H9 (cell line): Measurements from ENCODE around the gene DNAI1. TPM values are rescaled to one million over a fixed set of nuclear protein-coding genes. Genes with fewer than 3 reads are reported as not detected.

ENCODE experiments used
- DNase-seq: peaks from one replicate; pipeline ENCODE4 v3.0.0-alpha.2; 2017
- H2AFZ ChIP-seq: one replicate; pipeline ENCODE4 v1.6.1; 2013; ENCODE audit warnings: mild to moderate bottlenecking, low read length, control low read depth, moderate library complexity
- H2AK5ac ChIP-seq: 2 replicates; pipeline ENCODE4 v1.6.1; 2013; ENCODE audit warnings: low read length, control low read depth, mixed read lengths; ENCODE audit not compliant: insufficient read length
- H2BK120ac ChIP-seq: one replicate; pipeline ENCODE4 v1.6.1; 2013; ENCODE audit warnings: low read depth, mild to moderate bottlenecking, low read length, control low read depth, inconsistent platforms; ENCODE audit not compliant: poor library complexity, severe bottlenecking
- H2BK12ac ChIP-seq: 2 replicates; pipeline ENCODE4 v1.6.1; 2013; ENCODE audit warnings: low read length, control low read depth, mixed read lengths, low read depth; ENCODE audit not compliant: insufficient read length
- H2BK15ac ChIP-seq: 2 replicates; pipeline ENCODE4 v1.6.1; 2013; ENCODE audit warnings: low read depth, low read length, control low read depth
- H2BK20ac ChIP-seq: one replicate; pipeline ENCODE4 v1.6.1; 2013; ENCODE audit warnings: low read depth, mild to moderate bottlenecking, low read length, control low read depth, inconsistent platforms; ENCODE audit not compliant: poor library complexity, severe bottlenecking
- H2BK5ac ChIP-seq: 2 replicates; pipeline ENCODE4 v1.6.1; 2013; ENCODE audit warnings: low read length, control low read depth, mixed read lengths; ENCODE audit not compliant: insufficient read length
- H3K14ac ChIP-seq: 2 replicates; pipeline ENCODE4 v1.6.1; 2013; ENCODE audit warnings: low read length, control low read depth; ENCODE audit not compliant: insufficient read depth
- H3K18ac ChIP-seq: 2 replicates; pipeline ENCODE4 v1.6.1; 2013; ENCODE audit warnings: low read depth, mild to moderate bottlenecking, mixed read lengths, low read length, control low read depth; ENCODE audit not compliant: insufficient read length
- H3K23ac ChIP-seq: 2 replicates; pipeline ENCODE4 v1.6.1; 2013; ENCODE audit warnings: low read length, control low read depth, mixed read lengths, low read depth; ENCODE audit not compliant: insufficient read length
- H3K23me2 ChIP-seq: 2 replicates; pipeline ENCODE4 v1.6.1; 2013; ENCODE audit warnings: low read depth, mild to moderate bottlenecking, mixed read lengths, low read length, control low read depth; ENCODE audit not compliant: insufficient read length, poor library complexity, severe bottlenecking
- H3K27ac ChIP-seq: 2 replicates; pipeline ENCODE4 v1.5.1; 2013; ENCODE audit warnings: low read length, control low read depth, mixed read lengths, low read depth; ENCODE audit not compliant: insufficient read length
- H3K27me3 ChIP-seq: 2 replicates; pipeline ENCODE4 v1.6.1; 2013; ENCODE audit warnings: low read length, control low read depth, inconsistent platforms; ENCODE audit not compliant: insufficient read depth
- H3K4ac ChIP-seq: 2 replicates; pipeline ENCODE4 v1.6.1; 2013; ENCODE audit warnings: low read depth, mild to moderate bottlenecking, control low read depth, inconsistent platforms, low read length, moderate library complexity
- H3K4me1 ChIP-seq: 2 replicates; pipeline ENCODE4 v1.6.1; 2013; ENCODE audit warnings: low read length, control low read depth, inconsistent platforms; ENCODE audit not compliant: insufficient read depth
- H3K4me2 ChIP-seq: 2 replicates; pipeline ENCODE4 v1.6.1; 2013; ENCODE audit warnings: low read length, control low read depth, mixed read lengths; ENCODE audit not compliant: insufficient read length, insufficient read depth
- H3K56ac ChIP-seq: 2 replicates; pipeline ENCODE4 v1.6.1; 2013; ENCODE audit warnings: low read depth, mild to moderate bottlenecking, mixed read lengths, low read length, control low read depth; ENCODE audit not compliant: insufficient read length
- H3K79me1 ChIP-seq: 2 replicates; pipeline ENCODE4 v1.6.1; 2013; ENCODE audit warnings: low read depth, mild to moderate bottlenecking, moderate library complexity, low read length, control low read depth, inconsistent platforms; ENCODE audit not compliant: insufficient read depth, poor library complexity, severe bottlenecking
- H3K79me2 ChIP-seq: 2 replicates; pipeline ENCODE4 v1.6.1; 2013; ENCODE audit warnings: low read length, control low read depth, inconsistent platforms; ENCODE audit not compliant: insufficient read depth
- H3K9ac ChIP-seq: 2 replicates; pipeline ENCODE4 v1.6.1; 2013; ENCODE audit warnings: low read length, control low read depth, mixed read lengths; ENCODE audit not compliant: insufficient read length; ENCODE audit errors: extremely low read depth
- H3K9me3 ChIP-seq: one replicate; pipeline ENCODE4 v1.6.1; 2013; ENCODE audit warnings: low read depth, low read length, inconsistent platforms; ENCODE audit not compliant: control insufficient read depth
- H3T11ph ChIP-seq: one replicate; pipeline ENCODE4 v1.6.1; 2013; ENCODE audit warnings: mild to moderate bottlenecking, low read length, control low read depth, inconsistent platforms
- H4K20me1 ChIP-seq: one replicate; pipeline ENCODE4 v1.6.1; 2013; ENCODE audit not compliant: control insufficient read depth, insufficient read length, insufficient read depth
- H4K5ac ChIP-seq: 2 replicates; pipeline ENCODE4 v1.6.1; 2013; ENCODE audit warnings: low read depth, mild to moderate bottlenecking, mixed read lengths, low read length, control low read depth; ENCODE audit not compliant: insufficient read length
- H4K8ac ChIP-seq: replicated peaks from 2 replicates; pipeline ENCODE4 v1.6.1; 2013; ENCODE audit warnings: low read length, control low read depth, mixed read lengths, low read depth; ENCODE audit not compliant: insufficient read length
- H4K91ac ChIP-seq: 2 replicates; pipeline ENCODE4 v1.6.1; 2013; ENCODE audit warnings: low read depth, mild to moderate bottlenecking, moderate library complexity, mixed read lengths, low read length, control low read depth; ENCODE audit not compliant: insufficient read length
- H3K27ac Mint-ChIP-seq, 3 experiments: 2 replicates in 2 of 3; 3 replicates in 1 of 3; pipeline ENCODE4 v1.8.0; 2020 to 2021; ENCODE audit warnings: mixed read lengths in 3 of 3, mild to moderate bottlenecking in 1 of 3, moderate library complexity in 1 of 3
- H3K27me3 Mint-ChIP-seq: 2 replicates; pipeline ENCODE4 v1.8.0; 2021; ENCODE audit warnings: low read depth, mild to moderate bottlenecking, moderate library complexity, mixed read lengths
- H3K36me3 Mint-ChIP-seq, 3 experiments: 2 replicates in 2 of 3; 3 replicates in 1 of 3; pipeline ENCODE4 v1.8.0; 2020 to 2021; ENCODE audit warnings: low read depth in 3 of 3, mixed read lengths in 3 of 3; ENCODE audit not compliant: insufficient read depth in 1 of 3
- H3K4me1 Mint-ChIP-seq, 2 experiments: 2 replicates each; pipeline ENCODE4 v1.8.0; 2020; ENCODE audit warnings: mixed read lengths in 2 of 2
- H3K4me3 Mint-ChIP-seq, 2 experiments: 2 replicates in 1 of 2; 3 replicates in 1 of 2; pipeline ENCODE4 v1.8.0; 2020 to 2021; ENCODE audit warnings: mild to moderate bottlenecking in 2 of 2, mixed read lengths in 2 of 2, moderate library complexity in 1 of 2
- H3K9me3 Mint-ChIP-seq, 2 experiments: 2 replicates in 1 of 2; 3 replicates in 1 of 2; pipeline ENCODE4 v1.8.0; 2020; ENCODE audit warnings: mild to moderate bottlenecking in 2 of 2, mixed read lengths in 2 of 2, moderate library complexity in 1 of 2
- CTCF ChIP-seq: fragments of 200-600 bp; sonication (generic); conservative IDR thresholded peaks from 3 replicates; pipeline ENCODE4 v1.8.0; 2021; ENCODE audit warnings: antibody characterized with exemption, mild to moderate bottlenecking
- WGBS: extraction: QIAGEN DNeasy Blood & Tissue Kit; methylation state at CpG from one replicate; pipeline ENCODE4 v1.1.7; 2013; ENCODE audit warnings: missing lambda C conversion rate, low lambda C conversion rate, mixed read lengths; ENCODE audit not compliant: insufficient read length; ENCODE audit errors: extremely low coverage; 5-methylcytosine and 5-hydroxymethylcytosine counted together
- total RNA-seq: library from RNA; stranded (reverse); gene quantifications from 2 replicates; pipeline ENCODE4 v1.2.1, GENCODE V29; 2021

Gene DNAI1
- total RNA-seq, 1 experiment from 2014 or later, result 0.22 TPM

- H4K20me1 ChIP-seq, result no peaks in the 10 kb centered on the region
- no peaks in the 10 kb centered on the region for H3K4me1 ChIP-seq
- H2AK5ac ChIP-seq, result no peak overlapping the region
- no peak overlapping the region for H4K91ac ChIP-seq
- no peak overlapping the region for H3K14ac ChIP-seq
- Mint-ChIP-seq H3K4me3 (no peak overlapping the region), H3K27ac (no peak overlapping the region), H3K36me3 (no peaks in the 10 kb centered on the region), H3K27me3 (peaks cover 30% of the 10 kb centered on the region), H3K4me1 (no peaks in the 10 kb centered on the region), H3K9me3 (no peaks in the 10 kb centered on the region)
- H3K18ac ChIP-seq, result no peak overlapping the region
- no peak overlapping the region for H3K23ac ChIP-seq
- no peak overlapping the region for H2BK20ac ChIP-seq
- H3K4me2 ChIP-seq, result no peak overlapping the region
- no peak overlapping the region for H3K27ac ChIP-seq
- H3K4ac ChIP-seq, result no peak overlapping the region
- DNase-seq, result no peak
- no peaks in the 10 kb centered on the region for H3K79me2 ChIP-seq
- H2BK12ac ChIP-seq, result no peak overlapping the region
- H2BK5ac ChIP-seq, result no peak overlapping the region
- H2BK15ac ChIP-seq, result no peak overlapping the region
- no peak overlapping the region for H2AFZ ChIP-seq
- WGBS, result no CpG with 5 or more reads among the region's 3 CpGs
- no peak overlapping the region for H4K5ac ChIP-seq
- H2BK120ac ChIP-seq, result no peak overlapping the region
- no peak overlapping the region for H3K9ac ChIP-seq
- H3K9me3 ChIP-seq, result no peaks in the 10 kb centered on the region
- no peak overlapping the region for H3K56ac ChIP-seq
- no peaks in the 10 kb centered on the region for H3K79me1 ChIP-seq
- H3K23me2 ChIP-seq, result no peaks in the 10 kb centered on the region
- no peaks in the 10 kb centered on the region; the same call in 1 of the 2 replicates for H3K27me3 ChIP-seq
- H3T11ph ChIP-seq, result no peak overlapping the region
- no peak for TF ChIP-seq CTCF
- H4K8ac ChIP-seq, result no peak overlapping the region
Measured at GRCh38 chr9:34490760-34491159, 32.2 kb downstream of the DNAI1 start.
